GM13977 (cell line): ENCODE results near the gene XIRP2.

Experiments used
- DNase-seq: peaks from one replicate; pipeline ENCODE4 v3.0.0; 2012; ENCODE audit warnings: low spot score
- in situ Hi-C: fragments of 300-500 bp; cut with MboI; formaldehyde crosslinking; loops from one replicate; pipeline ENCODE4 v1.12.0; 2022; ENCODE audit warnings: low sequenced_read_pairs, low pct_unique_long_range_greater_than_20kb, mixed read lengths, inconsistent platforms; ENCODE audit not compliant: unreplicated experiment
- TF ChIP-seq, protein P1 (sequence below): IDR thresholded peaks from 2 replicates; pipeline ENCODE4 v1.5.1; 2012; ENCODE audit warnings: mild to moderate bottlenecking, control low read depth; ENCODE audit not compliant: insufficient read depth; ENCODE audit errors: extremely low read depth, missing control alignments

XIRP2 gene

DNA sequence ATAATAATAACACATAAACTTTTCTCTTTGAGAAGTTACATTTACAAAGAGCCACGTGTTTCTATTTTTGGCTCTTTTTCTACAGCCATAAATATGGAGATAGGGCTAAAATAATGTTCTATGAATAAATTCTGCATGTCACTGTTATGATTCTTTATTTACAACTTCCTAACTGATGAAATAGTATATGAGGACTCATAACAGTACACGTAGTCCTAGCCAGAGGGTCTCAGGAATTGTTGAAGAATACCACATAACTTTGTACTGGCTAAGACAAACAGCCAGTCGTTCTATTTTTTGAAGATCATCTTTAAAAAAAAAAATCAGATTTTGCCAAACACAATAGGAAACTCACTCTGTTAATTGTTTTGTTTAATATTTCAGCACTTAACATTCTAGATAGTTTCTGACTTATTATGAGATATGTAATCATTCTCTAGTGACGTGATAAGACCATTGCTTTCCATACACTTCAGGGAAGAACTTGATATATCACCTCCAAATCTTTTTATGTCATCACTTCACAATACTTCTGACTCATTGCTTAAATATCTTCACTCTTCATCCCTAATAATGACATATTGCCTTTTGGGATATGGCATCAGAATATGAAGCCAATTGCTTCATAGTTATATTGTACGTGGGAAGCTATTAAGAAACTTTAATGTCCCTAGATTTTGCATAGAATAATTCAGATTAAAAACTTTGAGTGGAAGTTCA is 256.1 kb downstream of the XIRP2 start:
- DNase-seq, result no peak

DNA sequence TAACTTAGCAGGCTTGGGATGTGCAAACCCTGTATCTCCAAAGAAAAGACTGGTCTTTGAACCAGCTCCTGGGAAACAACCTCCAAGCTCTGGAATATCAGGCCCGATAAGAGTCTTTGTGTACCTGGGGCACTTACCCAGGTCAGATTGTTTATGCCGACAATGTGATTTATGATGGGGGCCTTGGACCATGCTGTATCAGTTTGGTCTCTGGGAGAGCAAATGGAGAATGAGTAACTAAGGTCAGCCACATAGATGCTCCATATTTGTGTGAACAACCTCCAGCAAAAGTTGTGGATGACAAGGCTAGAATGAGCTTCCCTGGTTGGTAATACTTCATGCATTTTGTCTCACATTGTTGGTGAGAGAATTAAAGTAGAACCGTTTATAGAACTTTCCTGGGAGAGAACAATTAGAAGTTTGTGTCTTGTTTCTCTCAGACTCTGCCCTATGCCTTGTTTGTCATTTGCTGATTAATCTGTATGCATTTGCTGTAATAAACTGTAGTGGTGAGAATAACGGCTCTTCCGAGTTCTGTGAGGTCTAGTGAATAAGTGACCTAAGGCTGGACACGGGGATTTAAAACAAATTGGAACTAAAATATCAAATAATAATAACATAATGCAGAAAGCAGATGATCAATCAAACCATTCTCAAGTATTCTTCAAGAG is 259.1 kb downstream of the XIRP2 start:
- no peak for DNase-seq
- TF ChIP-seq, protein P1, sequence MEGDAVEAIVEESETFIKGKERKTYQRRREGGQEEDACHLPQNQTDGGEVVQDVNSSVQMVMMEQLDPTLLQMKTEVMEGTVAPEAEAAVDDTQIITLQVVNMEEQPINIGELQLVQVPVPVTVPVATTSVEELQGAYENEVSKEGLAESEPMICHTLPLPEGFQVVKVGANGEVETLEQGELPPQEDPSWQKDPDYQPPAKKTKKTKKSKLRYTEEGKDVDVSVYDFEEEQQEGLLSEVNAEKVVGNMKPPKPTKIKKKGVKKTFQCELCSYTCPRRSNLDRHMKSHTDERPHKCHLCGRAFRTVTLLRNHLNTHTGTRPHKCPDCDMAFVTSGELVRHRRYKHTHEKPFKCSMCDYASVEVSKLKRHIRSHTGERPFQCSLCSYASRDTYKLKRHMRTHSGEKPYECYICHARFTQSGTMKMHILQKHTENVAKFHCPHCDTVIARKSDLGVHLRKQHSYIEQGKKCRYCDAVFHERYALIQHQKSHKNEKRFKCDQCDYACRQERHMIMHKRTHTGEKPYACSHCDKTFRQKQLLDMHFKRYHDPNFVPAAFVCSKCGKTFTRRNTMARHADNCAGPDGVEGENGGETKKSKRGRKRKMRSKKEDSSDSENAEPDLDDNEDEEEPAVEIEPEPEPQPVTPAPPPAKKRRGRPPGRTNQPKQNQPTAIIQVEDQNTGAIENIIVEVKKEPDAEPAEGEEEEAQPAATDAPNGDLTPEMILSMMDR, result no peak
- in situ Hi-C loops, result no loop called here

More for the DNA sequence above, 256.1 kb downstream of the XIRP2 start:
- TF ChIP-seq, protein P1, result no peak
- in situ Hi-C loops, result no loop called here

DNA sequence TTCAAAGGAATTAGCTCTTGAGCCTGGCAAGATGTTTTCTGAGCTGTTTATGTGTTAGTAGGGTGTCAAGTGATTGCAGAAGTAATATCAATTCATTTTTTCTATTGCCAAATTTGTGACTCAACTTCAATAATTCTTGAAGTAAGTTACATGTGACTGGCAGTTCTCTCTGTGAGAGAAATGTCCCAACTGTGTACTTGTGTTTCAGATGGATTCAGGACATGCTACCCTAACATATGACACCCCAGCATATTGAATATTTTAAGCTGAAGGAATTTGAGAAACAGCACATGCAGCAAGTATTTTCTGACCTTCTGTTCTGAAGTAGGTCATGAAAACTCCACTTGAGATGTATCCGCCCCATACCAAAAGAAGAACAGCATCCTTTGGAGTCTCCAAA is 263.6 kb downstream of the XIRP2 start:
- in situ Hi-C loops, result no loop called here
- no peak for DNase-seq
- TF ChIP-seq, protein P1, result no peak

DNA sequence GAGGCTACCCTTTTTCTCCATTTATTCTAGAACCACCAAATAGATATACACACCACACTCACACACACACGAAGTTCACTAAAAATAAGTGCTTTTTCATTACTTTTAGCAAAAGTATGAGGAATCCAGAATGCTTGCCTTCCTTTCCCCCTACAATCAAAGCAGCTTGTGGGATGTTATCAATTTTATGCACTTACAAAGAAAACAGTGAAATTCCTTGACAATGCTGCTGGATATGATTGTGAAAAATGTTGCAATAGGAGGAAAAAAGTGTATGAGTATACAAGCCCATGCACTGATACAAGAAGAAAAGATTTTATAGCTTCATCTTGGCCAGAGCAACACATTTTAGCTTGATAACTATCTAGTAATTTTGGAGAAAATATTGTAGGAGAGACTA is 269.2 kb downstream of the XIRP2 start:
- no peak for DNase-seq
- in situ Hi-C loops, result no loop called here
- TF ChIP-seq, protein P1, result no peak

DNA sequence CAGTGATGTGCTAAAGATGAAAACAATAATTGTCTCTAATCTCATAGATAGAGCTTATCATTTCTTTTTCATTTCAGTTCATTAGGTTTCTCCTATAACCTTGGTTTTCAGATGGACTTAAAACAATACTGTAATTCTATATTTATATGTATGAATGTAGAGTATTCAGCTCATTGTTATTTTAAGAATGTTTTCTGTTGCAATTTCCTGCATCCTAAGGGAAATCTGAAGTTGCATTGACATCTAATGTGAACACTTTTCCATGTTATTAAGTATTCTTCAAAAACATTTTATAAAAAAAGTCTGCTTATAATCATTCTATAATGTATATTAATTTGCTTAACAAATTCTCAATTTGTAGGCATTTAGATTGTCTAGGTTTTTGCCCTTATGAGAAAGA is 288.9 kb downstream of the XIRP2 start:
- no peak for DNase-seq
- TF ChIP-seq, protein P1, result no peak
- in situ Hi-C loops, result no loop called here

DNA sequence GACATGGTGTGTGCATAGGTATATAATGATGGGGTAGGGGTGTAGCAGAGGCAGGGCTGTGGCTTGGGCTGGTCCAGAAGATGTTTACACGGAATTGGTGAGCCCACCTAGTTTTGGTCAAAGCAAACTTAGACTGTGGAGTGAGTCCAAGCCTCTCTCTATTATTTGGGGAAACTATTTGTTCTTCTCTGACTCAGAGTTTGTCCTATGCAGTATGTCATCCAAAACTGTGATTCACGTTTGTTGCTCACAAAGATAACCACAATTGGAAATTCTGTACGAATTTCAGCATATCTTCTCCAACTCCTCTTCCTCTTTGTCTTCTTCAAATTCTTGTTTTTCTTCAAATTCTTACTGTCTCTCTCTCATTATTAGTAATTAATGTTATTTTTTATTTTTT is 292.9 kb downstream of the XIRP2 start:
- TF ChIP-seq, protein P1, result no peak
- in situ Hi-C loops, result no loop called here
- DNase-seq, result no peak
